WTC11 (cell line): ENCODE measurements around the gene NME5.

Source experiments
- ATF3 ChIP-seq: sonication (generic); formaldehyde crosslinking; conservative IDR thresholded peaks from 2 replicates; pipeline ENCODE4 v1.8.1; 2022; ENCODE audit warnings: mild to moderate bottlenecking, missing genetic modification reagents
- CBFB ChIP-seq: sonication (generic); formaldehyde crosslinking; IDR thresholded peaks from 2 replicates; pipeline ENCODE4 v1.8.1; 2022; ENCODE audit warnings: mild to moderate bottlenecking, low read depth, missing genetic modification reagents
- CDX4 ChIP-seq: fragments of 250-450 bp; sonication (Bioruptor Pico); IDR thresholded peaks from 2 replicates; pipeline ENCODE4 v1.9.0; 2021; ENCODE audit warnings: moderate library complexity, mild to moderate bottlenecking, inconsistent platforms, borderline replicate concordance
- CTCF ChIP-seq: fragments of 200-600 bp; IDR thresholded peaks from 2 replicates; pipeline ENCODE4 v1.8.0; 2022; ENCODE audit warnings: antibody characterized with exemption
- E2F4 ChIP-seq: sonication (generic); formaldehyde crosslinking; IDR thresholded peaks from 2 replicates; pipeline ENCODE4 v1.8.1; 2022; ENCODE audit warnings: low read depth, mild to moderate bottlenecking, moderate library complexity, missing genetic modification reagents, borderline replicate concordance
- ESRRA ChIP-seq: sonication (generic); formaldehyde crosslinking; IDR thresholded peaks from 2 replicates; pipeline ENCODE4 v1.8.1; 2022; ENCODE audit warnings: mild to moderate bottlenecking, missing genetic modification reagents, borderline replicate concordance
- FOXP4 ChIP-seq: sonication (generic); formaldehyde crosslinking; IDR thresholded peaks from 2 replicates; pipeline ENCODE4 v1.8.0; 2022; ENCODE audit warnings: mild to moderate bottlenecking, missing genetic modification reagents
- OVOL2 ChIP-seq: fragments of 250-450 bp; sonication (Bioruptor Pico); IDR thresholded peaks from 2 replicates; pipeline ENCODE4 v1.9.0; 2021; ENCODE audit warnings: mild to moderate bottlenecking, borderline replicate concordance
- RELA ChIP-seq: sonication (generic); formaldehyde crosslinking; IDR thresholded peaks from 2 replicates; pipeline ENCODE4 v1.8.1; 2022; ENCODE audit warnings: missing genetic modification reagents, mild to moderate bottlenecking, borderline replicate concordance
- USF1 ChIP-seq: sonication (generic); formaldehyde crosslinking; IDR thresholded peaks from 2 replicates; pipeline ENCODE4 v1.8.0; 2022; ENCODE audit warnings: mild to moderate bottlenecking, missing genetic modification reagents
- USF2 ChIP-seq: sonication (generic); formaldehyde crosslinking; IDR thresholded peaks from 2 replicates; pipeline ENCODE4 v1.8.1; 2023; ENCODE audit warnings: mild to moderate bottlenecking, missing genetic modification reagents, moderate library complexity
- ZBTB43 ChIP-seq: sonication (generic); formaldehyde crosslinking; IDR thresholded peaks from 2 replicates; pipeline ENCODE4 v1.8.1; 2023; ENCODE audit warnings: mild to moderate bottlenecking, missing genetic modification reagents
- ZNF138 ChIP-seq: sonication (generic); formaldehyde crosslinking; conservative IDR thresholded peaks from 2 replicates; pipeline ENCODE4 v1.8.1; 2022; ENCODE audit warnings: mild to moderate bottlenecking, moderate library complexity, missing genetic modification reagents
- ZNF425 ChIP-seq: fragments of 250-450 bp; sonication (Bioruptor Pico); conservative IDR thresholded peaks from 2 replicates; pipeline ENCODE4 v1.9.0; 2021; ENCODE audit warnings: mild to moderate bottlenecking

- no peak for TF ChIP-seq CTCF
- TF ChIP-seq ATF3 (CRISPR knock-in tag): no peak
- no peak for TF ChIP-seq CDX4 (CRISPR knock-in tag)
- TF ChIP-seq ZNF425 (CRISPR knock-in tag): no peak
- no peak for TF ChIP-seq ESRRA (CRISPR knock-in tag)
- TF ChIP-seq ZNF138 (CRISPR knock-in tag): no peak
- TF ChIP-seq FOXP4 (CRISPR knock-in tag): no peak
- TF ChIP-seq E2F4 (CRISPR knock-in tag): no peak
- TF ChIP-seq CBFB: no peak
- no peak for TF ChIP-seq RELA (CRISPR knock-in tag)
- TF ChIP-seq OVOL2 (CRISPR knock-in tag): no peak
- TF ChIP-seq USF2: no peak
- TF ChIP-seq USF1 (CRISPR knock-in tag): no peak
- TF ChIP-seq ZBTB43: no peak
Measured at GRCh38 chr5:138129347-138129746, 9.9 kb downstream of the NME5 start.
